Spleen (tissue), 7 donors: ENCODE measurements around the gene SCG5.

Experiments used
- POLR2A ChIP-seq, 3 donors: fragments of 450-650 bp; IDR thresholded peaks; one replicate each; pipeline ENCODE4 v1.5.1; 2017; ENCODE audit warnings: antibody characterized with exemption in 3 of 3, mild to moderate bottlenecking in 1 of 3
- TF ChIP-seq, protein P1 (sequence below), 11 experiments: fragments of 200-600 bp in 7 of 11; fragments of 450-650 bp in 4 of 11; sonication (generic) in 4 of 11; IDR thresholded peaks in 8 of 11; conservative IDR thresholded peaks in 3 of 11; 1 replicate in 7 of 11; 2 replicates in 4 of 11; pipeline versions ENCODE4 v1.4.0 to v1.8.0; 2016 to 2021; ENCODE audit warnings: antibody characterized with exemption in 11 of 11, inconsistent platforms in 4 of 11, mild to moderate bottlenecking in 1 of 11
- donor health status: DM: no; HTN: no; CAD: no; lungs with moderate emphysema.
- donor health status: DM: no; HTN: no; CAD: no.
- donor health status: DM: no; HTN: no; CAD: no.

DNA sequence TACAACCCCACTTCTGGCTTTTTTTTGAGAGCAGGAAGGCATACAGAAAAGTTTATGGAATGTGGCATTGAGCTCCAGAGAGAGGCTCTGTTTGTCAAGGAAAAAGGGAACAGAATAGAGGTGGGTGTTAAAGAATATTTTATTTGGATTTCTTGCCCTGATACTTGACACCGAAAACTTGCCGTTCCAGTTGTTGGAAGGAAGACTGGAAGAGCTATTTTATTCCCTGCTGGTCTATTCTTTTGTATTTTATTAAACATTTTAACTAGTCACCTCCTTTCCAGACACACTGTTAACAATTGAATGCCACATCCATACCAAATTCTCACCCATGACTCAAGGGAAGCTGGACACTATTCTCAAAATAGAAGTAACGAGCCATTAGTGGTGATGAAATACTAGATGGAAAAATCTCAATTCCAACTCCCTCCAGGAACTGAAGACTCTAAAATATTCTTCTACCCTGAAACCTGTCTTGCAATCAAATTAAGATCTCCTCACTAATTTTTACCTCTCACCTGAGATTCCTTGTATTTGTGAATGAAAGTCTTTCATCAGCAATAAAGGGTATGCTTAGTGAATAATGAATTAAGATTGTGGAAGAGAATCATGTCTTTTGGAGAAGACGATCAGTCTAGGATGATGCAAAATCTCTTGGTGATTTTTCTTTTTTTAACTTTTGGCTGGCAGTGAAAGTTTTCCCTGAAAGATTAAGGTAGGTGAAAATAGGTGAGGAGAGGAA, 104.8 kb downstream of the SCG5 start:
- TF ChIP-seq POLR2A (IDR thresholded peaks at IDR 0.05), result no peak
- TF ChIP-seq, protein P1, sequence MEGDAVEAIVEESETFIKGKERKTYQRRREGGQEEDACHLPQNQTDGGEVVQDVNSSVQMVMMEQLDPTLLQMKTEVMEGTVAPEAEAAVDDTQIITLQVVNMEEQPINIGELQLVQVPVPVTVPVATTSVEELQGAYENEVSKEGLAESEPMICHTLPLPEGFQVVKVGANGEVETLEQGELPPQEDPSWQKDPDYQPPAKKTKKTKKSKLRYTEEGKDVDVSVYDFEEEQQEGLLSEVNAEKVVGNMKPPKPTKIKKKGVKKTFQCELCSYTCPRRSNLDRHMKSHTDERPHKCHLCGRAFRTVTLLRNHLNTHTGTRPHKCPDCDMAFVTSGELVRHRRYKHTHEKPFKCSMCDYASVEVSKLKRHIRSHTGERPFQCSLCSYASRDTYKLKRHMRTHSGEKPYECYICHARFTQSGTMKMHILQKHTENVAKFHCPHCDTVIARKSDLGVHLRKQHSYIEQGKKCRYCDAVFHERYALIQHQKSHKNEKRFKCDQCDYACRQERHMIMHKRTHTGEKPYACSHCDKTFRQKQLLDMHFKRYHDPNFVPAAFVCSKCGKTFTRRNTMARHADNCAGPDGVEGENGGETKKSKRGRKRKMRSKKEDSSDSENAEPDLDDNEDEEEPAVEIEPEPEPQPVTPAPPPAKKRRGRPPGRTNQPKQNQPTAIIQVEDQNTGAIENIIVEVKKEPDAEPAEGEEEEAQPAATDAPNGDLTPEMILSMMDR (IDR thresholded peaks at IDR 0.05 in 8 of 11, conservative IDR thresholded peaks at IDR 0.05 in 3 of 11), result no peak
